Measurements from ENCODE around the gene COL23A1. TPM values are rescaled to one million over a fixed set of nuclear protein-coding genes. Genes with fewer than 3 reads are reported as not detected.

The COL23A1 gene
- total RNA-seq, 1 experiment from 2014 or later, result not detected

GRCh38 chr5:178291161-178291561 lies 299.0 kb downstream of the COL23A1 start:
- no peak overlapping the region for H3K27ac ChIP-seq (ENCODE audit: low read depth, low read length, poor library complexity, severe bottlenecking)
- no peaks in the 10 kb centered on the region for H3K4me1 ChIP-seq (ENCODE audit: insufficient read depth, low read length, poor library complexity, severe bottlenecking)
- CTCF ChIA-PET, result no interaction called here
- no peak overlapping the region for H3K4me3 ChIP-seq (ENCODE audit: low read depth, low read length, poor library complexity, severe bottlenecking)
- no peaks in the 10 kb centered on the region for H3K27me3 ChIP-seq (replicated peaks; ENCODE audit: insufficient read depth, low read depth, low read length, poor library complexity)
- POLR2A ChIA-PET (ENCODE audit: low non-redundant PET), result interaction anchor here (0.6 kb wide), 1 partner anchor 40 kb away, joined by 12 read pairs; no protein-coding TSS in a partner anchor
- no peaks in the 10 kb centered on the region for H3K36me3 ChIP-seq (ENCODE audit: insufficient read depth, low read length, poor library complexity, severe bottlenecking)
- intact Hi-C loops (cut with micrococcal nuclease; ENCODE audit: unreplicated experiment), result no loop called here
- no TSS peak for BruUV-seq (replicated peaks)
- no peaks in the 10 kb centered on the region for H3K9me3 ChIP-seq (ENCODE audit: low read depth, low read length, poor library complexity, severe bottlenecking)
- no peak for TF ChIP-seq CTCF (conservative IDR thresholded peaks at IDR 0.05; ENCODE audit: low read depth, low read length)
- TF ChIP-seq EZH2 (IDR thresholded peaks at IDR 0.05; ENCODE audit: borderline replicate concordance, low read depth, low read length, poor library complexity, severe bottlenecking), result no peak
- no peak for DNase-seq (ENCODE audit: low spot score)

- H3K27me3 ChIP-seq (replicated peaks; ENCODE audit: insufficient read depth, low read depth, low read length, poor library complexity), result no peaks in the 10 kb centered on the region
- CTCF ChIA-PET, result no interaction called here
- no TSS peak for BruUV-seq (replicated peaks)
- TF ChIP-seq EZH2 (IDR thresholded peaks at IDR 0.05; ENCODE audit: borderline replicate concordance, low read depth, low read length, poor library complexity, severe bottlenecking), result no peak
- TF ChIP-seq CTCF (conservative IDR thresholded peaks at IDR 0.05; ENCODE audit: low read depth, low read length), result no peak
- no peaks in the 10 kb centered on the region for H3K36me3 ChIP-seq (ENCODE audit: insufficient read depth, low read length, poor library complexity, severe bottlenecking)
- H3K4me3 ChIP-seq (ENCODE audit: low read depth, low read length, poor library complexity, severe bottlenecking), result no peak overlapping the region
- no peak for DNase-seq (ENCODE audit: low spot score)
- no peak overlapping the region for H3K27ac ChIP-seq (ENCODE audit: low read depth, low read length, poor library complexity, severe bottlenecking)
- intact Hi-C loops (cut with micrococcal nuclease; ENCODE audit: unreplicated experiment), result no loop called here
- no peaks in the 10 kb centered on the region for H3K9me3 ChIP-seq (ENCODE audit: low read depth, low read length, poor library complexity, severe bottlenecking)
- H3K4me1 ChIP-seq (ENCODE audit: insufficient read depth, low read length, poor library complexity, severe bottlenecking), result no peaks in the 10 kb centered on the region
- POLR2A ChIA-PET (ENCODE audit: low non-redundant PET), result interaction anchor here (0.6 kb wide), 1 partner anchor 39 kb away, joined by 12 read pairs; no protein-coding TSS in a partner anchor
Measured at GRCh38 chr5:178290376-178290775, 299.8 kb downstream of the COL23A1 start.

GRCh38 chr5:178289438-178289837 lies 300.8 kb downstream of the COL23A1 start:
- no TSS peak for BruUV-seq (replicated peaks)
- Histone ChIP-seq H3K27me3 (replicated peaks; ENCODE audit: insufficient read depth, low read depth, low read length, poor library complexity) (no peaks in the 10 kb centered on the region), H3K9me3 (ENCODE audit: low read depth, low read length, poor library complexity, severe bottlenecking) (no peaks in the 10 kb centered on the region), H3K4me1 (ENCODE audit: insufficient read depth, low read length, poor library complexity, severe bottlenecking) (no peaks in the 10 kb centered on the region), H3K27ac (ENCODE audit: low read depth, low read length, poor library complexity, severe bottlenecking) (no peak overlapping the region), H3K4me3 (ENCODE audit: low read depth, low read length, poor library complexity, severe bottlenecking) (no peak overlapping the region), H3K36me3 (ENCODE audit: insufficient read depth, low read length, poor library complexity, severe bottlenecking) (no peaks in the 10 kb centered on the region)
- intact Hi-C loops (cut with micrococcal nuclease; ENCODE audit: unreplicated experiment), result no loop called here
- TF ChIP-seq EZH2 (IDR thresholded peaks at IDR 0.05; ENCODE audit: borderline replicate concordance, low read depth, low read length, poor library complexity, severe bottlenecking) (no peak), CTCF (conservative IDR thresholded peaks at IDR 0.05; ENCODE audit: low read depth, low read length) (no peak)
- DNase-seq (ENCODE audit: low spot score), result no peak
- ChIA-PET CTCF (no interaction called here), POLR2A (ENCODE audit: low non-redundant PET) (no interaction called here)
